TTC549 (cell line): ENCODE data around the gene WBP1L.

Experiments
- FAIRE-seq: peaks from 2 replicates; lab custom pipeline; 2012; peaks lifted over from hg19 to GRCh38; lab: Jason Lieb, UNC

The WBP1L gene

DNA sequence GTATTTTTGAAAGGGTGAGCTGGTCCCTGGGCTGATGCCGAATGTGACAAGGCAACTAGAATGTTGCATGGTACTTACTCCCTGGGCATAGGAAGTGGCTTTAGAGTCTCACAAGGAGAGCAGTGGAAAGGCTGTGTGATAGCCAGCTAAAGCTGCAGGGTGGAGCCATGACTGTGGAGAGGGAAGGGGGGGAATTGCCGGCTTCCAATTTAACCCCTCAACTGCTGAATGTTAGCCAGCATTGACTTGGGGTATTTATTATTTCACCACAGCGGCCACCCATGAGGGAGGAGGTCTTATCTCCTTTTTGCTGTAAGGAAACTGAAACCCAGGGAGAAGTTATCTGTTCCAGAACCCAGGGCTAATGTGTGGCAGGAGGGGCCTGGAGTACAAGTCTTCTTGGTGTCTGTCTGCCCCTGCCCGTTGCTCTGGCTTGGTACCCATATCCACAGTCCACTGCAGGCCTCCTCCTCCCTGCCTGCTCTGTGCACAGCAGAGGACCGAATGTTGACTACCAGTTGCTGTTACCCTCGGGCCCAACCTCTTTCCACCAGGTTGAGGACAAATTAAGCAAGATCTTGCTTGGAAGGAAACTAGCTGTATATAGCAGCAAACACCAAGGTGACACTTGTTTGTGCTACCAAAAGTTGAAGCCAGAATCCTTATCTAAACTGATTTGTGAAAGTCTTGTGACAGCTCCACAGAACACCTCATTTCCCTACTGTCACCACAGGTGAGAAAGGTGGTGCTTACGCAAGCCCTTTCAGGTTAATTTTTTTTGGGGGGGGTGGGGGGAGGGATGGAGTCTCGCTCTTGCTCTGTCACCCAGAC is 37.6 kb downstream of the WBP1L start:
- no peak for FAIRE-seq

DNA sequence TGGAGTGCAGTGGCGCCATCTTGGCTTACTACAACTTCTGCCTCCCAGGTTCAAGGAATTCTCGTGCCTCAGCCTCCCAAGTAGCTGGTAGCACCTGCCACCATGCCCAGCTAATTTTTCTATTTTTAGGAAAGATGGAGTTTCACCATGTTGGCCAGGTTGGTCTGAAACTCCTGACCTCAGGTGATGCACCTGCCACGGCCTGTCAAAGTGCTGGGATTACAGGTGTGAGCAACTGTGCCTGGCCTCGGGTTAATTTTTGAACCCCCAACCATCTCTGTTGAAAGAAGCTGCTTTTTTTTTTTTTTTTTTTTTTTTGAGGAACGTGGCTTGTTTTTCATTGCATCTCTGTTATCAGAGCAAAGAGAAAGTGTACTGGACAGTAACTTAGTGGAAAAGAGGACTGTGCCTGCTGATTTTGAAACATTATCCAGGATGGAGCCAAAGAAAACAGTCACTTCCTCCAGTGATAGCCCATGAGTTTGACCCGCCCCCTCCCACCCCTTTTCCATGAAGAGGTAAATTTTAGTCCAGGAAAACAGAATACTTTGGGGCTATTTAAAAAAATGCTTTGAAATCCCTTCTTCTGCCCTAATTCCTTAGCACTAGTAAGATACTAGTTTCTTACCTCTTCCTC is 38.3 kb downstream of the WBP1L start:
- FAIRE-seq = no peak

DNA sequence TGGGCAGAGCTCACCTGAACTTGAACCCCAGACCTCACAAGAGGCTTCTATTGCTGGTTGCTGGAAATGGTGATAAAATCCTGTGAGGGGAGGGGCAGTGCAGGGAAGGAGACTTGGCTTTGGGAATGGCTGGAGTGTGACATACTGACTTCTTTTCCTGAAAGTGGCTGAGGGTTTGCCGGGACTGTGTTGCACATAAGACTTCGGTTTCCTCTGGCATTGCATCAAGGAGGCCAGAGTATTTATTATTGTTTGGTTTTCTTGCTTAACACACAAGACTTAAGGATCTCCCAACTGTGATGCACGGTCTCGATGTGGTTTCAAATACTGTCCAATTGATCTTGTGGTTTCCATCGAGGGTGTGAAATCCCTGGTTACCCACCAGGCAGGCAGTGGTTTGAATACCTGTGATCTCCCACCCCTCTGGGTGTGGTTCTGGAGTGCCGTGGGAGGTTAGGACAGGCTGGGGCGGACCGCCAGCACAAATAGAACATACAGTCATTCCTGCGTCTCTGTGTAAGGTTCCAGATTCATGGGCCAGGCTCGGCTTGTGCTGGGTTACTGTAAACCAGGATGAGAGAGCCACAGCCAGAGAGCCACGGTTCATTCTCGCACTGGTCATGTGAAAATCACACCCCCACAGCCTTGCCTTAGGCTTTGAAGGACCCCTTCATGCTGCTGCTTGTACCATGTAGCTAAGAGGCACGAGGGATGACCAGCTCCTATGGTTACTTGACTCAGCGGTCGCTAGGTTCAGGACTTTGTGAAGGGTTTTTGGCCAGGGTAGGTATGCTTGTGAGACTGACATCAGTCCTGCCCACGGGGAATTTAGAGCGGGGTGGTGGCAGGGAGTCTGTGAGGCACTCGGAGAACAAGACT is 39.2 kb downstream of the WBP1L start:
- FAIRE-seq = no peak

DNA sequence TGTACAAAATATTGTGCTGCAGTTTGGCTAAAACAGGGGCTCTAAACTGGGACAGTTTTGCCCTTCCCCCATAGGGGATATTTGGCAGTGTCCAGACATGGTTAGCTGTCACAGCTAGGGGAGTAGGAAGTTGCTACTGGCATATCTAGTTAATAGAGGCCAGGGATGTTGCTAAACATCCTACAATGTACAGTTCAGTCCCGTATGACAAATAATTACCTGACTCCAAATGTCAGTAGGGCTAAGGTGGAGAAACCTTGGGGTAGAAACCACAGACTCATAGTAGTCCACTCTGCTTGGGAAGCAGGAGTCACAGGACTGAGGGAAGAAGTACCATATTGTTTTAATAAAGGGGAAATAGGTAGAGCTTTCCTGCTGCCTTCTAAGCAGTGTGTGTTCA is 39.8 kb downstream of the WBP1L start:
- no peak for FAIRE-seq

DNA sequence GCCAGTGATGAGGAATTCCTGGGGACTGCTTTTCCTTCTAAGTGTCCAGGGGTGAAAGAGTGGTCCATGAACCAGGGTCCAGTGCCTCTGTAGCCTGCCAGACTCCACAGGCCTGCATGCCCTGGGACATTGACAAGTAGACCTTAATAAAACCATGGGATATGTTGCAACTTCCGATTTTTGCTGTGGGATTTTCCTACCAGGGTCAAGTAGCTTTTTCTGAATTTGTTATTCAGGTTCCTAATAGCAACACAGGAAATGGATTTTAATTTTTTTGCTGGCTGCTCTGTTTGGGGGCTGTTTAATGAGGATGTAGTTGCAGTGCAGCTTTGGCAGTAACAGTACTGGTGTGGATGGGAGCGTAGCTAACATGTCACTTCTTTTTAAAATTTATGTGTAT is 42.1 kb downstream of the WBP1L start:
- no peak for FAIRE-seq

DNA sequence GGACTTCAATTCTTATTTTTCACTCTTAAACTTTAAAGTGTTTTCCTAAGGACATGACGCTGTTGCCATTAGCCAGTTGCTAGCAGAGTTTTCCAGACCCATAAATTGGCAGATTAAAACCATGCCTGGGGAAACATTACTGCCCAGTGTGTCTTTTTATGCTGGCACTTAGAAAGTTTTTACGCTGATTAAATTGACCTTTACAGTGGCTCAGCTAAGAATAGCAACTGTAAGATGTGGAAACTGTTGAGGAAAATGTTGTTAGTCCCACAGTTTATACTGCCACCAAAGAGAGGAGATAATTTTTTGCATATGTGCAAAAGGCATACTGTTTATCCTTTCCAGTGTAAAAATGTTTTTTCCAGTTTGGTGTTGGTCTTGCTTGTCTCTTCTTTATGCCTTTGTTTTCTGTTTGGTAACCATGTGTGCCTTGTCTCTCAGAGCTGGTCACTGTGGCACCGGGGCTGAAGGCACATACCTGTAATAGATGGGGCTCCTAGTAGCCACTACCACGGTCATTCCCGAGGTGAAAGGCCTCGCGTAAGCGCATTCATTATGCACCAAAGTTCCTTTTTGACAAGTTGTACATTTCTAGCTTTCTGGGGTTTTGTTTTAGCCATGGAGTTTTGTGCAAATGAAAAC is 48.1 kb downstream of the WBP1L start:
- no peak for FAIRE-seq

DNA sequence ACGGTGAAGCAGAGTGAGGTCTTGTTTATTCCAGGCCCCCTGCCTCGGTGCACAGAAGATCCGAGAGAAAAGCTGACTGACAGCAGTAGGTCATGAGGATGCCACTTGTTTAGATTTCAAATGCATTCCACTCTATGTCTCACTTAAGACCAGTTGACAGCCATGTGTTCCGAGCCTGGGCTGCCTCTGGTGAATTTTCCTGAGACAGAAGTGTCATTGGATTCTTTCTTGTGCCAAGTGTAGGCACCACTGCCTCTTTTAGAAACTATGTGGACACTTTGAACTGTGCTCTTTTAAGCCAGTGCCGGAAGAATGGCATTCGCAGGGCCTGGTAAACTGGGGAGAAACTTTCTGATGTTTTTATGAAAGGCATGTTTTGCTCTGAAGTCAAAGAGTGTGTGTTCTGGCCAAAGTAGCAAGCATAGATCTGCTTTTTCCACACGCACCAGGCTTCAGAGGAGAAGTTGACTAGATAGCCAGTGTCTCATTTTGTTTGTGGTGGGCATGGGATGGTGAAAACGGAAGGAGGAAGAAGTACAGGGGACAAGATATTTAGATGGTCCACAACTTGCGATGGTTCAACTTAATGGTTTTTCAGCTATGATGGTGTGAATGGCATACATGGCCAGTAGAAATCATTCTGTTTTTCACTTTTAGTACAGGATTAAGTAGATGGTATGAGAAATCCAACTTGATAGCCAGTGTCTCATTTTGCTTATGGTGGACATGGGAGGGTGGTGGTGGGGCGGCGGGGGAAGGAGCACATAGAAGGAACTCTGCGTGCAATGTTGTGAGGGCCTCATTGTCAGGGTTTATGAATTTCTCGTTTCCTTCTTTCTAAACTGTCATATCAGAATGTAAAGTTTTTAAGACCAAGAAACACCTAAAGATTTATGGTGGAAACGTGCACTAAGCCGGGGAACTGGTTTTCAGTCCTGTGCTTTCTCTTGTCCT is 52.0 kb downstream of the WBP1L start:
- FAIRE-seq = no peak

DNA sequence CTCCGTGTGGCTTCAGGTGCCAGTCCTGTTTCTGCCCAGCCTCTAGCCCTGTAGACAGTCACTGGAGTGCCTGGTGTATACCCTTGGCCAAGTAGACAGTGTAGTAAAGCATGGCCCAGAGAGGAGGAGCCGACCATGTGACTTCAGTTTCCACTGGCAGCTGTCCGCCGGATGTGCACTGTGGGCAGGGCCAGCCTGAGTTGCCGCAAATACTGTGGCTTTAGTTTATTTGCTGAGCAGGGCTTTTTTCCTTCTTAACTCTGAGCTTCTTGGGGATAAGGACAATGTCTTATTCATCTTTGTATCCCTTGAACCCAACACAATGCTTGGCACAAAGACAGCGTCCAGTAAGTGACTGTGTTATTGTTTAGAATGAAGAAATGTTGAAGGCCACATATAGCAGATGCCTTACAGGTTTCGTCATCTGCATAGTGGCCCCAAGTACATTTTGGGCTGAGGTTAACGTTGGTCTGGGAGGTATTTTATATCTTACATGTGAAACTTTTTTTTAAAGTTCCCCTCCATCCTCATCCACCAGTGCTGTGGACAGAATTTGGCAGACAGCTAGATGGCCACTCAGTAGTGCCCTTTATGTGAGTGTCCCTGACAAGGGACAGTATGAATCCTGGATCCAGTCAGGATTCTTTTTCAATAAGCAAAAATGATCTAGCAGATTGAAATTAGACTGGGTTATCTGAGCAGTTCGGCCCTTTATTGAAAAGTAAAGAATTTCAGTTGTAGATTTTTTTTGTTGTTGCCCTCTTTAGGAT is 52.8 kb downstream of the WBP1L start:
- no peak for FAIRE-seq

DNA sequence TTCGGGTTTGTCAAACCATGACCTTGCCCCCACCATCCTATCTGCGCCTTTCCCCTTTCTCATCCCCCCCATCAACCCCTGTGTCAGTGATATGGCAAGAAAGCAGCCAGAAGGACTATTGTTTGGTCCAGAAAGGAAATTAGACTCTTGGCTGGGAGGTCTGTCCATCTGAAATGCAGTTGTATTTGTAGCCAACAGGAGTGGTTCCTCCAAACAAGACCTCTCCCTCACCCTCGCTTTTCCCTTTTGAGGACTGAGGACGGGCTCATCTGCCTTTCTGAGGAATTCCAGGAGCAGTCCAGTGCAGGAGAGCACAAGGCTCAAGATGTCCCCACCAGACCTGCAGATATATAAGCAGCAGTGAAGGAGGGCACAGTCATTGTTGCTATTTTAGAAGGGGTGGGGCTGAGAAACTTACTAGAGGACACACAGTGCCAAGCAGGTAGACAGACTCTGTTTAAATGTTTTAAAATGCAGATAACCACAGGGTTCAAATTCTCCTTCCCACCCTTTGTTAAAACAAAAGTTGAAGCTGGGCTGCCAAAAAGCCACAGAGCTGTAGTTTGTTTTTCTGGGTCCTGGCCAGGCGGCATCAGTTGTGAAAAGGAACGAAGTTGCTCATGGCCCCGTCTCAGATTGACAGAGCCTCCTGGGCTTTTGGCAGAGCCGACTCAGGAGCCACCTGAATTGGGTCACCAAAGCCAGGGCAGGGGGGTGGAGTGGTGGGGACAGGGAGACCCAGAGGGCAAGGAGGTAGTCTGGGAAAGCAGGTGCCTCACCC is 56.1 kb downstream of the WBP1L start:
- FAIRE-seq = no peak

DNA sequence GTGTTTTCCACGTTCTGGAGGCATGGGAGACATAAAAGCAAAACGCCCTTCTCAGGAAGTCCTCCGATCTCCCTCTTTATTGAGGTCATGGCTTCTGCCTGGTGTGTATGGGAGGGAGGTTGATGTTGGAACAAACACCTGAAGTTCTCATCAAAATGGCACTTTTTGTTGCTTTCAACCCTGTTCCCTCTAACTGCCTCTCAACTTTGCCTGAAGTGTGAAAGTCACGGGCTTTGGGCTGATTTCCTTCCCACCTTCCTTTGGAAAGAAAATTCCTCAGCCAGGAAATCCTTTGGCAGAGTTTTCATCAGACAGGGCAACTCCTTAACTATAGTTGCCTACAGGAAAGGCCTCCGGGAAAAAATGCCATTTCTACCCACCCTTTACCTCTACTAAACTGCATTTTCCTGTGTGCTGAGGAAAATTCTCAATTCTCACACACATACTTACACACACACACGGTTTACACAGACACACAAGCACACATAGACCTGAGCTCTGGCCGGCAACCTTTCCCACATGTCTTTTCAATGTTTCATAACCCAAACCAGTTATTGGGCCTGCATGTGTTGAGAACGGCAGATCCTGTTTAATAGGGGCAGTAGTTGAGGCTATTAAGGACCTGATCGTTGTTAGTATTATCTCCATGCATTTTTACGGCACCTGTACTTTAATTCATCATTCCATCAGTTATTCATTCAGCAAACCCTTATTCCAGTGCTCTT is 57.0 kb downstream of the WBP1L start:
- FAIRE-seq = no peak

DNA sequence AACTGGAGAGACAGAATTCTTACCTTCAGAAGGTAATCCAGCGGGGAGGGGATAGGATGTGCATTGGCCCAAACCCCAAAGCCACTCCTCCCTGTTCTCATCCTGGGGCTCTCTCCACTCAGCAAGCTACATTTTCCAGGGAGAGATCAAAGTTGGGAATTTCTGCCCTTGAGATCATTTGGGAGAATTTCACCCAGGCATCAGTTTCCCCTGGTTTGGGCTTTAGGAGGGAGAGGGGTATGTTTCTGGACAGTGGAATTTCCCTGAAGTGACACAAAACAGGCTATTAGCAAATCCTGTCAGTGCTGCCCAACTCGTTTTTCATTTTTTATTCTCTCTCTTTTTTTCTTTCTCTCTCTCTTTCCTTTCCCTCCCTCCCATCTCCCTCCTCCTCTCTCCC is 57.7 kb downstream of the WBP1L start:
- FAIRE-seq = no peak

DNA sequence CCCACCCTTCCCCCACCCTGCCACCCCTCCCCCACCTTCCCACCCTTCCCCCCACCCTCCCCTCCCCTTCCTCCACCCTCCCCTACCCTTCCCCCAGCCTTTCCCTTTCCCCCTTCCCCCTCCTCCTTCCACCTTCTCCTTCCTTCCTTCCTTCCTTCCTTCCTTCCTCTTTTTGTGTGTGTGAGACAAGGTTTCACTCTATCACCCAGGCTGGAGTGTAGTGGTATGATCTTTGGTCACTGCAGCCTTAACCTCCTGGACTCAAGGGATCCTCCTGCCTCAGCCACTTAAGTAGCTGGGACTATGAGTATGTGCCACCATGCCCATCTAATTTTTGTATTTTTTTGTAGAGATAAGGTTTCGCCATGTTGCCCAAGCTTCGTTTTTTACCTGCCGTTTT is 58.2 kb downstream of the WBP1L start:
- no peak for FAIRE-seq

DNA sequence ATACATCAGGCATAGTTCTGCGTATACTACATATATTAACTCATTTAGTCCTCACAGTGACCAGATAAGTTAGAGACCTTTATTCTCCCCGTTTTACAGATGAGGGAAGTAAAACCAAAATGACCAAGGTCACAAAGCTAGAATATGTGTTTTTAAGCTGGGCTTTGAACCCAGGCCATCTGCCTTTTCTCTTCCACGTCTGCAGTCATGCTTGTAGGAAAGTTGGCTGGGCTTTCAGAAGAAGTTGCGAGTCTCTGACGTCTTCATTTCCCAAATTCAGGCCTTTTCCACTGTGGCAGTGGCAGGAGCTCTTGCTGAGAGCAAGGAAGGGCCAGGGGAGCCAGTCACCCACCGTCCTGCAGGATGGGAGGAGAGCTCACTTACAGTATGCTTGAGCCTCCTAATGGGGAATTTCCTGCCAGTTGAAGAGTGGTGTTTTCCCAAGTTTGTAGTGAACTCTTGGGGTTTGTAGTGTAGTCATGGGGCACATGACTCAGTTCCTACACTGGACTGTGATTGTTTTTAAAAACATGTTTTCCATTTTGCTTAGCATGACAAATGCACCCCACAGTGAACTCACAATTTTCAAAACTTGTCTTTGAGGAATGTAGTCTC is 59.3 kb downstream of the WBP1L start:
- no peak for FAIRE-seq

DNA sequence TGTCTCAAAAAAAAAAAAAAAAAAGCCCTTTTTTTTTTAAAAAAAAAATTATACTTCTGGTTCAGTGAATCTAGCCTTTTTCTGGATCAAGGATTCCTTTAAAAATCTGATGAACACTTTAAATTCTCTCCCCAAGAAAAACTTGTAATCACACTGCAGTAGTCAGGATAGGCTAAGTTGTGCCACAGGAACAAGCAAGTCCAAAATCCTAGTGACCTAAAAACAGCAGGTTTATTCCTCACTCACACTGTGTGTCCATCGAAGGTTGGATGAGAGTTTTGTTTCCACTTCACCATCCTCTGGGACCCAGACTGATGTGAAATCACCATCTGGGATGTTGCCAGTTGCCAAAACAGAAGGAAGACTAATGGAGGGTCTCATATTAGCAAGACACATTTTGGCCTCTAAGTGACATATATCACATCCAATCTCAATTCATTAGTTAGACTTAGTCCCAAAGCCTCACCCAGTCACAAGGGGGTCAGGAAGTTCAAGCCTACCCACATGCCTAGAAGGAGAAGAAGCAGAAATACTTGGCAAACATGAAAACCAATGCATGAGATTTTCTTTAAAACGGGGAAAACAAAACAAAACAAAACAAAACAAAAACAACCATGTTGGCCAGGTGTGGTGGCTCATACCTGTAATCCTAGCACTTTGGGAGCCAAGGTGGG is 60.8 kb downstream of the WBP1L start:
- no peak for FAIRE-seq

DNA sequence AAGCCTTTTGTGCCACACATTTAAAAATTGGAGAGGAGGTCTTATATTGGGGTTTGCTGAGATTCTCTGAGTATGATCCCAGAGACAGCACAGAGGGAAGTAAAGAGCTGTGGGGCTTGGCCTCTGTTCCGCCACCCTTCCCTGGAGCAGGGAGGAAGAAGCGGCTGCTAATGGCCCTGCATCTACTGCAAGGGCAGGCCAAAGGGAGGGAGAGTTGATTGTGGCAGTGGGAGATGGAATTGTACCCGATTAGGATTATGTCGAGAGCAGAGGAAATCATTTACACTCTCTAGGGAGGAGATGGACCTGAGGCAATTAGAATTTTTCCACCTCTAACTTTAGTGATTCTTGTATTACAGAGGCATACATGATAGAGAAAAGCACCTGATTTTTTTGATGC is 64.6 kb downstream of the WBP1L start:
- FAIRE-seq = no peak

DNA sequence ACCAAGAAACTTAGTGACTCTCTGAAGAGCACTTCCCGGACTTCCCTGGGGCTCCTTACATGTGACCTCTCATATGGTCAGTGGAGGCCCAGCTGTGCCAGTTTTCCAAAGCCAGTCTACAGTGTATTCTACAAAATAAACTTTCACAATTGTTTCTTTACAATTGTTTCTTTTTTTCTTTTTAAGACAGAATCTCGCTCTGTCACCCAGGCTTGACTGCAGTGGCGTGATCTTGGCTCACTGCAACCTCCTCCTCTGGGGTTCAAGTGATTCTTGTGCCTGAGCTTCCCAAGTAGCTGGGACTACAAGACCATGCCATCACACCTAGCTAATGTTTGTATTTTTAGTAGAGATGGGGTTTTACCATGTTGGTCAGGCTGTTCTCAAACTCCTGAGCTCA is 67.6 kb downstream of the WBP1L start:
- no peak for FAIRE-seq

DNA sequence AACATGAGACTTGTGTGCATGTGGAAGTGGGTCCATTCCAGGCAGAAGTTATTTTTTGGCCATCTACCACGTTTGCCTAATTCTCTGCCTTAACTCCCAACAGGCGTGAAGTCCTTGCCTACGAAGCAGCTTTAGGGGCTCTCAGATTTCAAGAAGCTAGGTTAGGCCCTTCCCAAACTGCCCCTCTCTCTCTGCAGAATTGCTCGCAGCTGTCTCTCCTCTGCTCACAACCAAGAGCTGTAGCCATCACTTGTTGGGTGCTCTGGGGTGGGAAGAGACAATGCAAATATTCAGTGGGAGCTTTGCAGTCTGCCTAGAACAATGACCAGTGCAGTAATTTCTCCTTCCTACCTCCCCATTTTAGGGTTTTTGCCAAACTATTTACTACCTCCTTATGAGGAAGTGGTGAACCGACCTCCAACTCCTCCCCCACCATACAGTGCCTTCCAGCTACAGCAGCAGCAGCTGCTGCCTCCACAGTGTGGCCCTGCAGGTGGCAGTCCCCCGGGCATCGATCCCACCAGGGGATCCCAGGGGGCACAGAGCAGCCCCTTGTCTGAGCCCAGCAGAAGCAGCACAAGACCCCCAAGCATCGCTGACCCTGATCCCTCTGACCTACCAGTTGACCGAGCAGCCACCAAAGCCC is 68.6 kb downstream of the WBP1L start:
- FAIRE-seq = no peak
